ENCODE measurements around the gene SLC14A1. TPM values are rescaled to one million over a fixed set of nuclear protein-coding genes. Genes with fewer than 3 reads are reported as not detected.

SLC14A1 gene
- total RNA-seq, 1 experiment from 2014 or later, result not detected

- no peak overlapping the region for H3K4me3 ChIP-seq (ENCODE audit: insufficient read depth, low read depth, low read length)
- no peaks in the 10 kb centered on the region for H3K27me3 ChIP-seq (ENCODE audit: control insufficient read depth, insufficient read depth, low read length)
- no peaks in the 10 kb centered on the region for H3K36me3 ChIP-seq (replicated peaks; ENCODE audit: control insufficient read depth, insufficient read depth, low read length)
- DNase-seq, result no peak
Observed at GRCh38 chr18:45691816-45692179, 32.2 kb upstream of the SLC14A1 start.

- no peak for DNase-seq
- H3K36me3 ChIP-seq (replicated peaks; ENCODE audit: control insufficient read depth, insufficient read depth, low read length), result no peaks in the 10 kb centered on the region
- no peak overlapping the region for H3K4me3 ChIP-seq (ENCODE audit: insufficient read depth, low read depth, low read length)
- H3K27me3 ChIP-seq (ENCODE audit: control insufficient read depth, insufficient read depth, low read length), result no peaks in the 10 kb centered on the region
Observed at GRCh38 chr18:45702708-45703265, 21.2 kb upstream of the SLC14A1 start.

- no peaks in the 10 kb centered on the region for H3K36me3 ChIP-seq (replicated peaks; ENCODE audit: control insufficient read depth, insufficient read depth, low read length)
- H3K4me3 ChIP-seq (ENCODE audit: insufficient read depth, low read depth, low read length), result no peak overlapping the region
- no peak for DNase-seq
- no peaks in the 10 kb centered on the region for H3K27me3 ChIP-seq (ENCODE audit: control insufficient read depth, insufficient read depth, low read length)
Observed at GRCh38 chr18:45708831-45709230, 15.2 kb upstream of the SLC14A1 start.

GRCh38 chr18:45712061-45712460, 11.9 kb upstream of the SLC14A1 start:
- Histone ChIP-seq H3K27me3 (ENCODE audit: control insufficient read depth, insufficient read depth, low read length) (no peaks in the 10 kb centered on the region), H3K4me3 (ENCODE audit: insufficient read depth, low read depth, low read length) (no peak overlapping the region), H3K36me3 (replicated peaks; ENCODE audit: control insufficient read depth, insufficient read depth, low read length) (no peaks in the 10 kb centered on the region)
- DNase-seq, result no peak

GRCh38 chr18:45713239-45713638, 10.7 kb upstream of the SLC14A1 start:
- no peak for DNase-seq
- H3K36me3 ChIP-seq (replicated peaks; ENCODE audit: control insufficient read depth, insufficient read depth, low read length), result no peaks in the 10 kb centered on the region
- no peak overlapping the region for H3K4me3 ChIP-seq (ENCODE audit: insufficient read depth, low read depth, low read length)
- H3K27me3 ChIP-seq (ENCODE audit: control insufficient read depth, insufficient read depth, low read length), result no peaks in the 10 kb centered on the region

GRCh38 chr18:45715212-45715780, 8.7 kb upstream of the SLC14A1 start:
- Histone ChIP-seq H3K36me3 (replicated peaks; ENCODE audit: control insufficient read depth, insufficient read depth, low read length) (no peaks in the 10 kb centered on the region), H3K4me3 (ENCODE audit: insufficient read depth, low read depth, low read length) (no peak overlapping the region), H3K27me3 (ENCODE audit: control insufficient read depth, insufficient read depth, low read length) (no peaks in the 10 kb centered on the region)
- DNase-seq, result no peak

- no peak for DNase-seq
- H3K36me3 ChIP-seq (replicated peaks; ENCODE audit: control insufficient read depth, insufficient read depth, low read length), result no peaks in the 10 kb centered on the region
- no peak overlapping the region for H3K4me3 ChIP-seq (ENCODE audit: insufficient read depth, low read depth, low read length)
- no peaks in the 10 kb centered on the region; the same call in 1 of the 2 replicates for H3K27me3 ChIP-seq (ENCODE audit: control insufficient read depth, insufficient read depth, low read length)
Observed at GRCh38 chr18:45719106-45719505, 4.9 kb upstream of the SLC14A1 start.

GRCh38 chr18:45722899-45723298, 1.1 kb upstream of the SLC14A1 start:
- Histone ChIP-seq H3K27me3 (ENCODE audit: control insufficient read depth, insufficient read depth, low read length) (no peaks in the 10 kb centered on the region; the same call in 1 of the 2 replicates), H3K36me3 (replicated peaks; ENCODE audit: control insufficient read depth, insufficient read depth, low read length) (no peaks in the 10 kb centered on the region), H3K4me3 (ENCODE audit: insufficient read depth, low read depth, low read length) (no peak overlapping the region)
- peak; percentile 81 for DNase-seq

- no peaks in the 10 kb centered on the region for H3K36me3 ChIP-seq (replicated peaks; ENCODE audit: control insufficient read depth, insufficient read depth, low read length)
- no peak for DNase-seq
- H3K4me3 ChIP-seq (ENCODE audit: insufficient read depth, low read depth, low read length), result no peak overlapping the region
- H3K27me3 ChIP-seq (ENCODE audit: control insufficient read depth, insufficient read depth, low read length), result no peaks in the 10 kb centered on the region; the same call in 1 of the 2 replicates
Observed at GRCh38 chr18:45724601-45725000, 620 bp downstream of the SLC14A1 start.

GRCh38 chr18:45725336-45725735, 1.4 kb downstream of the SLC14A1 start:
- Histone ChIP-seq H3K4me3 (ENCODE audit: insufficient read depth, low read depth, low read length) (no peak overlapping the region), H3K27me3 (ENCODE audit: control insufficient read depth, insufficient read depth, low read length) (no peaks in the 10 kb centered on the region; the same call in 1 of the 2 replicates), H3K36me3 (replicated peaks; ENCODE audit: control insufficient read depth, insufficient read depth, low read length) (no peaks in the 10 kb centered on the region)
- DNase-seq, result no peak

- no peak overlapping the region for H3K4me3 ChIP-seq (ENCODE audit: insufficient read depth, low read depth, low read length)
- no peaks in the 10 kb centered on the region for H3K36me3 ChIP-seq (replicated peaks; ENCODE audit: control insufficient read depth, insufficient read depth, low read length)
- DNase-seq, result no peak
- no peaks in the 10 kb centered on the region; the same call in 1 of the 2 replicates for H3K27me3 ChIP-seq (ENCODE audit: control insufficient read depth, insufficient read depth, low read length)
Observed at GRCh38 chr18:45726603-45727002, 2.6 kb downstream of the SLC14A1 start.

GRCh38 chr18:45727068-45727467, 3.1 kb downstream of the SLC14A1 start:
- Histone ChIP-seq H3K36me3 (replicated peaks; ENCODE audit: control insufficient read depth, insufficient read depth, low read length) (no peaks in the 10 kb centered on the region), H3K27me3 (ENCODE audit: control insufficient read depth, insufficient read depth, low read length) (no peaks in the 10 kb centered on the region), H3K4me3 (ENCODE audit: insufficient read depth, low read depth, low read length) (no peak overlapping the region)
- DNase-seq, result no peak

GRCh38 chr18:45728336-45729010, 4.5 kb downstream of the SLC14A1 start:
- Histone ChIP-seq H3K36me3 (replicated peaks; ENCODE audit: control insufficient read depth, insufficient read depth, low read length) (no peaks in the 10 kb centered on the region), H3K27me3 (ENCODE audit: control insufficient read depth, insufficient read depth, low read length) (no peaks in the 10 kb centered on the region), H3K4me3 (ENCODE audit: insufficient read depth, low read depth, low read length) (no peak overlapping the region)
- DNase-seq, result no peak

GRCh38 chr18:45730832-45731575, 7.0 kb downstream of the SLC14A1 start:
- no peaks in the 10 kb centered on the region for H3K27me3 ChIP-seq (ENCODE audit: control insufficient read depth, insufficient read depth, low read length)
- no peaks in the 10 kb centered on the region for H3K36me3 ChIP-seq (replicated peaks; ENCODE audit: control insufficient read depth, insufficient read depth, low read length)
- no peak for DNase-seq
- no peak overlapping the region for H3K4me3 ChIP-seq (ENCODE audit: insufficient read depth, low read depth, low read length)

GRCh38 chr18:45731716-45732115, 7.7 kb downstream of the SLC14A1 start:
- Histone ChIP-seq H3K27me3 (ENCODE audit: control insufficient read depth, insufficient read depth, low read length) (no peaks in the 10 kb centered on the region), H3K36me3 (replicated peaks; ENCODE audit: control insufficient read depth, insufficient read depth, low read length) (no peaks in the 10 kb centered on the region), H3K4me3 (ENCODE audit: insufficient read depth, low read depth, low read length) (no peak overlapping the region)
- DNase-seq, result no peak
